HFF-Myc (cell line): ENCODE measurements around the gene ATP9A.

ENCODE experiments used
- DNase-seq: peaks from one replicate; pipeline ENCODE4 v3.0.0-alpha.2; 2011; ENCODE audit warnings: low read depth; ENCODE audit errors: extremely low read depth
- H3K4me3 ChIP-seq: replicated peaks from 2 replicates; pipeline ENCODE4 v1.5.1; 2011; ENCODE audit warnings: low read depth, mild to moderate bottlenecking, control low read depth, low read length
- TF ChIP-seq, protein P1 (sequence below): IDR thresholded peaks from 2 replicates; pipeline ENCODE4 v1.5.1; 2012; ENCODE audit warnings: mild to moderate bottlenecking, low read depth, low read length, control low read depth; ENCODE audit errors: missing control alignments

Gene ATP9A

DNA sequence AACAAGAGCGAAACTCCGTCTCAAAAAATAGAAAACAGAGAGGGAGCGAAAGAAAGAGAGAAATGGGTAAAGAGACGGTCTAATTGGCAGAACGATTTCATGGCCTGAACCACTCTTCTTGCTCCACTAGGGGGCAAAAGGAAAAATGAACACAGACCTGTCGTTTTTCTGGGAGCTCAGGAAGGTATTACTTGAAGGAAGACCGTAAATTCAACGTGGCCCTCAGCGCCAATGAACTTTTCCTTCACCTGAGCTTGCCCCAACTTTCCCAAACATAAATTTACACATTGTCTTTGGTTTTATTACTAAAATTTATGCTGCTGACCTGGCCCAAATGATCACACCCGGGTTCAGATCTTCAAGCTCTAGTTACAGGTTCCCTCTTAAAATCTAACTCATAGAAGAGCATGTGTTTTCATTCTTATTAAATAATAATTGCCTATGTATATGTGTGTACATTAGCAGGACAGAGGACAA lies 67.3 kb downstream of the ATP9A start:
- DNase-seq, result no peak

DNA sequence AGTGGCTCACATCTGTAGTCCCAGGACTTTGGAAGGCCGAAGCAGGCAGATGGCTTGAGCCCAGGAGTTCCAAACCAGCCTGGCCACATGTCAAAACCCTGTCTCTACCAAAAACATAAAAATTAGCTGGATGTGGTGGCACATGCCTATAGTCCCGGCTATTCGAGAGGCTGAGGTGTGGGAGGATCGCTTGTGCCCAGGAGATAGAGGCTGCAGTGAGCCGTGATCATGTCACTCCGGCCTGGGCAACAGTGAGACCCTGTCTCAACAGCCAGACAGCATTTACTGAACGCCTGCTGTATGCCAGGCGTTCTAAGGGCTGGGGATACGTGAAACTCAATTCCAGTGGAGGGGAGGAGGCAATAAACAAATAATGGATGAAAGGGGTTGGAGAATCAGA lies 69.9 kb downstream of the ATP9A start:
- H3K4me3 ChIP-seq, result no peak overlapping the region
- DNase-seq, result no peak
- TF ChIP-seq, protein P1, sequence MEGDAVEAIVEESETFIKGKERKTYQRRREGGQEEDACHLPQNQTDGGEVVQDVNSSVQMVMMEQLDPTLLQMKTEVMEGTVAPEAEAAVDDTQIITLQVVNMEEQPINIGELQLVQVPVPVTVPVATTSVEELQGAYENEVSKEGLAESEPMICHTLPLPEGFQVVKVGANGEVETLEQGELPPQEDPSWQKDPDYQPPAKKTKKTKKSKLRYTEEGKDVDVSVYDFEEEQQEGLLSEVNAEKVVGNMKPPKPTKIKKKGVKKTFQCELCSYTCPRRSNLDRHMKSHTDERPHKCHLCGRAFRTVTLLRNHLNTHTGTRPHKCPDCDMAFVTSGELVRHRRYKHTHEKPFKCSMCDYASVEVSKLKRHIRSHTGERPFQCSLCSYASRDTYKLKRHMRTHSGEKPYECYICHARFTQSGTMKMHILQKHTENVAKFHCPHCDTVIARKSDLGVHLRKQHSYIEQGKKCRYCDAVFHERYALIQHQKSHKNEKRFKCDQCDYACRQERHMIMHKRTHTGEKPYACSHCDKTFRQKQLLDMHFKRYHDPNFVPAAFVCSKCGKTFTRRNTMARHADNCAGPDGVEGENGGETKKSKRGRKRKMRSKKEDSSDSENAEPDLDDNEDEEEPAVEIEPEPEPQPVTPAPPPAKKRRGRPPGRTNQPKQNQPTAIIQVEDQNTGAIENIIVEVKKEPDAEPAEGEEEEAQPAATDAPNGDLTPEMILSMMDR, result no peak

More for the DNA sequence above, 67.3 kb downstream of the ATP9A start:
- no peak overlapping the region for H3K4me3 ChIP-seq
- TF ChIP-seq, protein P1, result peak; percentile 68

DNA sequence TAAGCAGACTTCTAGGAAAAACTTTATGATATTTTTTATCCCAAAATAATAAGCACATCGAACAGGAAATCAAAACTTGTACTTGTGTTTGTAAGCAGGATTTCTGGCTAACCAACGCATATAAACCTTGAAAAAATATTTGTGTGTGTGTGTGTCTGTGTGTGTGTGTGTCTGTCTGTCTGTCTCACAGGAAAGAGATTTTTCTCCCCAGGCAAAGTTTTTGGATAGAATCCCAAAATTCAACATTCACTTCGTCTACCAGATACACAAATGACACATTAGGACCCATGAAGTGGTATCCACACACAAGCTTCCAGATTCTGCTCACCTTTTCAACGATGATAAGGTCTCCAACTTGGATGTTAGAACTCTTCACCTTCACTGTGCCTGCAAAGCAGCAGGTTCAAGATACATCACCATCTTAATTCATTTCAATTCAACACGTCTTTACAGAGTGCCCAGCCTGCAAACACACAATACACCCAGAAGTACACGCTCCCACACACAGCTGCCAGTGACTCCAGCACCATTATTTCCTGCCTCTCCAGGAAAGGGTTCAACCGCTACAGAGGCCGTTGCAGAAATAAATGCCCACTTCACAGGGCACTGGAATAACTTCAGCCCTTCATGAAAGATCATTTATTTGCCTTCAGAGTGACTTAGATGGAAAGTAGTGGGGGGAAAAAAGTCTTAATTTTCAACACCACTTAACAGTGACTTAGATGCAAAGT lies 70.9 kb downstream of the ATP9A start:
- DNase-seq, result no peak
- no peak overlapping the region for H3K4me3 ChIP-seq
- TF ChIP-seq, protein P1, result no peak

DNA sequence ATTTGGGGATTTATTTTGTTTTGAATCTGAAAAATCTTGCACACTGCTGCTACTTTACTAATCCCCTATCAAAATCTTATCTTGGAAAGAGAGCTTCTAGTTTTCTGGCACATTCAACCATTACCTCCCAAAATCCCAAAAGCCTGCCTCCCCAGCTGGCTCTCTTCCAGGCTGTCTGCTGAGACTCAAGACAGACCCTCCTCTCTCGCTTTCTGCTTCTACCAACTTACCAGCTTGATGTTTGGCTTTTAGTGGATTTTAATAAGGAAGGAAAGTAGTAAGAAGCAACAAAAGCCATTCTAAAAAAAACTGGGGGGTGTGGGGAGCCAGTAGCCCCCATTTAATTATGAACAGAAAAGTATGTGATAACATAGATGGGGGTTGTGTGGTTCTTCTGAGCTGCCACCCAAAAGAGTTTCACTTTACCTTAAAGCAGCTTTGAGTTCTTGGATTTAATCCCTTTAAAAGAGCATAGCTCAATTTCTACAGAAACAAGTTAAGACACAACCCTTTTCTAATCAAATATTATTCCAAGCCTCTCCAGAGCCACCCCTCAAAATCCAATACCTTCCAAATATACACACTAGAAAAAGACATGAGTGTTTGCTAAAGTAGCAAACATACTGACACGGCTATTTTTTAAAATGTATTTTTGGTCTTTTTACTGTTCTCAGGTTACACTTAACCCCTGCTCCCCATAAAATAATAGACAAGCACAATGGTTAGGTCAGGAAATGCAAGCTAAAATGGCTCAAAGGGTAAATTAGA lies 71.7 kb downstream of the ATP9A start:
- peak overlapping the region; percentile 14 for H3K4me3 ChIP-seq
- no peak for DNase-seq
- TF ChIP-seq, protein P1, result no peak

DNA sequence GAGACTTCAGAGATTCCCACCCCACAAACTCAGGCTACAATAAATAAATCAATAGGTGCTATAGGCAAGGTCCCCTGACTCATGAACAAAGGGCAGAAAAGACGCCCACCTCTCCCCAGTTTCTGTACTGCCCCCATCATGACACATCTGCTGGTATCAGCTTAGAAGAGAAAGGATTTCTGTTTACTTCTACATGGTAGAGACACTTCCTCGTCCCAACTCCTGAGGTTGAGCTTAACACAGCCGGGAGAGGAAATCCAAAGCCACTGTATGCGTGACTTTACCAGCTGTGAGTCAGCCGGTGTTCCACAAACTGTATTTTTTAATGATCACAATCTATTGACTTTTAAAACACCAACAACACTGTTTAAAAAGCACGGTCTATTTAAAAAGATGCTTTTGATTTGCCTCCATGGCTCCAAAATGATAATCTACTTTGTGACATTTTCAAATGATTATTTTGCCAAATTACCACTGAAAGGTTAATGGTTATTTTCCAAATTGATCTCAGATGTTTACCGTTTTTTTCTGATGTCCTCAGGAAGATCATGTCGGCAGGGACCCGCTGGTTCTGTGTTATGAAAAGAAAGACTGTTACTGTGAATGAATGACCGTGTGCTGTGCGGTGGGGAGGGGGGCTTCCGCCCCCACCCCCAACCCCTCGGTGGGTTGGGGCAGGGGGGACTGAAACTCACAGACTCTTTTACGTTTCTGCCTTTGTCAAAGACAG lies 72.5 kb downstream of the ATP9A start:
- peak overlapping the region; percentile 14 for H3K4me3 ChIP-seq
- TF ChIP-seq, protein P1, result no peak
- DNase-seq, result peak; percentile 81

DNA sequence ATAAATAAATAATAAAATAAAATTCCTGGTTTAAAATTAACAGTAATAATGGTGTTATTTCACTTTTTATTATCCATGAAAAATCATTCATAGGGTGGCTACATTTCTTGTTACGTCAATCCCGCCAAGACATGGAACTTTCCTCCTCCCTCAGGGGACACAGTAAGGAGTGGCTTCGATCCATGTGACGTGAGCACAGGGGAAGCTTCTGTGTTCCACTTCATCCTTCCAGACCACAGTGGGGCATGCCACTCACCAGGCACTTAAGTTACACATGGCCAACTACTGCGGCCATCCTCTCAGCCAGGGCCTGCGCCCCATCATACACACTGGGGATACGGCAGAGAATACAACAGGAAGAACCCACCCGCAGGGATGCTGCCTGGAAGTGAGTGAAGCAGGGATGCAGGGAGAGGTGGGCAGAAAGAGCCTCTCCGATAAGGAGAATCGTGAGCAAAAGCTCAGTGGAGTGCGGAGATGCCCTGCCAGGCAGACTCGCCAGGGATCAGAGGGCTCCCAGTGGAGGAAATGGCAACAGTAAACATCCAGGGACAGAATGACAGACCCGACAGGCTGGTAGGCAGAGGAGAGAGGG lies 75.3 kb downstream of the ATP9A start:
- H3K4me3 ChIP-seq, result no peak overlapping the region
- DNase-seq, result no peak
- TF ChIP-seq, protein P1, result no peak
